Type B pancreatic cell (in vitro differentiated cells): Measurements from ENCODE around the gene LRBA. TPM values are rescaled to one million over a fixed set of nuclear protein-coding genes. Genes with fewer than 3 reads are reported as not detected.
A peak's percentile ranks its signal among the peaks of the same experiment; 100 is the strongest.

Experiments used
- DNase-seq: peaks from one replicate; pipeline ENCODE4 v3.0.0; 2021; ENCODE audit warnings: mixed read lengths; ENCODE audit not compliant: unreplicated experiment; ENCODE audit errors: extremely low spot score
- H3K27ac Mint-ChIP-seq: 2 replicates; pipeline ENCODE4 v1.8.0; 2021; ENCODE audit warnings: mild to moderate bottlenecking, mixed read lengths
- H3K27me3 Mint-ChIP-seq: 2 replicates; pipeline ENCODE4 v1.8.0; 2021; ENCODE audit warnings: mixed read lengths
- H3K36me3 Mint-ChIP-seq: 2 replicates; pipeline ENCODE4 v1.8.0; 2021; ENCODE audit warnings: mixed read lengths
- H3K4me1 Mint-ChIP-seq: one replicate; pipeline ENCODE4 v1.8.0; 2021; ENCODE audit warnings: mixed read lengths; ENCODE audit not compliant: unreplicated experiment
- H3K4me3 Mint-ChIP-seq: 2 replicates; pipeline ENCODE4 v1.8.0; 2021; ENCODE audit warnings: mild to moderate bottlenecking, mixed read lengths
- H3K9me3 Mint-ChIP-seq: 2 replicates; pipeline ENCODE4 v1.8.0; 2021; ENCODE audit warnings: mixed read lengths
- CTCF ChIP-seq: fragments of 200-600 bp; sonication (generic); conservative IDR thresholded peaks from 2 replicates; pipeline ENCODE4 v1.5.0; 2021; ENCODE audit warnings: antibody characterized with exemption, mild to moderate bottlenecking
- total RNA-seq: library from RNA; stranded (reverse); gene quantifications from 2 replicates; pipeline ENCODE4 v1.2.1, GENCODE V29; 2021; ENCODE audit warnings: low replicate concordance

The LRBA gene
- total RNA-seq, 1 donor from 2014 or later: 64.5 TPM

GRCh38 chr4:150859453-150859852, 155.6 kb downstream of the LRBA start:
- TF ChIP-seq CTCF: no peak
- H3K4me3 Mint-ChIP-seq: no peak overlapping the region
- H3K9me3 Mint-ChIP-seq: no peaks in the 10 kb centered on the region
- no peak for DNase-seq
- no peak overlapping the region for H3K27ac Mint-ChIP-seq
- no peaks in the 10 kb centered on the region for H3K4me1 Mint-ChIP-seq
- H3K36me3 Mint-ChIP-seq: no peaks in the 10 kb centered on the region
- no peaks in the 10 kb centered on the region for H3K27me3 Mint-ChIP-seq

GRCh38 chr4:150855981-150856510, 159.0 kb downstream of the LRBA start:
- Mint-ChIP-seq H3K27ac (no peak overlapping the region), H3K9me3 (no peaks in the 10 kb centered on the region), H3K27me3 (no peaks in the 10 kb centered on the region), H3K4me1 (peaks cover 5% of the 10 kb centered on the region), H3K4me3 (no peak overlapping the region), H3K36me3 (peaks cover 12% of the 10 kb centered on the region)
- no peak for DNase-seq
- no peak for TF ChIP-seq CTCF

DNA sequence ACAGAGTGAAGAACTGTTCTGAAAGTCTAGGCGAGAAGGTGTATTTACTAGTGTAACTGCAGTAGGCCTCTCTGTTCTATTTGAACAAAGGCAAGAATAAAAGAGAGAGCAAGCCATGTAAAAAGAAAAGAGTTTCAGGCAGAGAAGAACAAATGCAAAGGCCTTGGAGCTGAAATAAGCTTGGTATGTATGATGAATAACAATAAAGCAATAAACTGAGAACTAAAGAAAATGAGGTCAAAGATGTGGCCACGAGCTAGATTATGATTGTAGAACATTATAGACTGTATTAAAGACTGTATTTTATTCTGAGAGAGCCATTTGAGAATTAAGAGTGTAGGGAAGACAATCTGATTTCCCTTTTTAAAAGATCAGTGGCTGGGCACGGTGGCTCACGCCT, 160.5 kb downstream of the LRBA start:
- Mint-ChIP-seq H3K36me3 (peaks cover 18% of the 10 kb centered on the region), H3K4me3 (no peak overlapping the region), H3K4me1 (peaks cover 5% of the 10 kb centered on the region), H3K9me3 (no peaks in the 10 kb centered on the region), H3K27ac (no peak overlapping the region), H3K27me3 (no peaks in the 10 kb centered on the region)
- DNase-seq: no peak
- no peak for TF ChIP-seq CTCF

DNA sequence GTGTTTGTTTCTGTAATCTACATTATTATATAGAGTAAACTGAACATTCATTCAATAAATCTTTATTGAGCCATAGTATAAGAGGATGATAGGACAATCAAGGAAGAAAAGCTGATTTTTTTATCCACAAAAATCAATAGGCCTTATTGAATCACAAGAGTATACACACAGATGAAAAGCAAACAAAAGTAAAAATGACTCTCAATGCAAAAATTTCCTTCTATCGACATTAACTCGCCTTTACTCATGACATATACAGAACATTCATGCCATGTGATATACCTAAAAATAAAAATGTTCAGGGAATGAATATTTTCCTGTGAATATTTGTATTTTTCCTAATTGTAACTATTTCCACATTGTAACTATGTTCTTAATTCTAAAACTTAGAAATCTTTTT, 161.2 kb downstream of the LRBA start:
- no peaks in the 10 kb centered on the region for H3K27me3 Mint-ChIP-seq
- no peaks in the 10 kb centered on the region for H3K9me3 Mint-ChIP-seq
- H3K4me3 Mint-ChIP-seq: no peak overlapping the region
- H3K36me3 Mint-ChIP-seq: peaks cover 23% of the 10 kb centered on the region
- no peak for TF ChIP-seq CTCF
- H3K27ac Mint-ChIP-seq: no peak overlapping the region
- DNase-seq: no peak
- peaks cover 5% of the 10 kb centered on the region for H3K4me1 Mint-ChIP-seq

- peak overlapping the region; percentile 81 for H3K27ac Mint-ChIP-seq
- peaks cover 32% of the 10 kb centered on the region for H3K36me3 Mint-ChIP-seq
Observed at GRCh38 chr4:150852216-150852615, 162.9 kb downstream of the LRBA start.

More at GRCh38 chr4:150852216-150852615, 162.9 kb downstream of the LRBA start:
- Mint-ChIP-seq H3K4me3 (no peak overlapping the region), H3K9me3 (no peaks in the 10 kb centered on the region), H3K27me3 (no peaks in the 10 kb centered on the region), H3K4me1 (peaks cover 5% of the 10 kb centered on the region)
- no peak for DNase-seq
- no peak for TF ChIP-seq CTCF
